Frontal cortex (tissue), 4 donors: ENCODE data around the gene TLCD1. TPM values are rescaled to one million over a fixed set of nuclear protein-coding genes. Genes with fewer than 3 reads are reported as not detected.

Source experiments
- DNase-seq, 2 donors: peaks; one replicate each; pipeline ENCODE4 v3.0.0; 2012; ENCODE audit warnings: low spot score in 2 of 2
- FAIRE-seq: peaks from 2 replicates; lab custom pipeline; 2012; peaks lifted over from hg19 to GRCh38; lab: Jason Lieb, UNC
- small RNA-seq: library from RNA; depleted of rRNA; stranded (forward); fragments of <200 nt; gene quantifications from one replicate; pipeline ENCODE3, GENCODE V24; 2014
- total RNA-seq: library from RNA; depleted of rRNA; stranded (reverse); fragments of >200 nt; gene quantifications from one replicate; pipeline ENCODE4 v1.2.3, GENCODE V29; 2014
- donor health status: control.
- donor health status: control.
- donor health status: control.

Gene TLCD1
- total RNA-seq, 1 donor from 2014 or later: under 0.01 TPM

- FAIRE-seq (no peak), DNase-seq (peak; percentile 55 to 65)
Observed at GRCh38 chr17:28702026-28702751, 23.8 kb downstream of the TLCD1 start.

- FAIRE-seq (no peak), DNase-seq (no peak)
Observed at GRCh38 chr17:28700830-28701492, 25.1 kb downstream of the TLCD1 start.

- FAIRE-seq (no peak), DNase-seq (no peak)
Observed at GRCh38 chr17:28700278-28700677, 25.8 kb downstream of the TLCD1 start.

- no peak for DNase-seq
- no peak for FAIRE-seq
Observed at GRCh38 chr17:28698253-28698941, 27.6 kb downstream of the TLCD1 start.

GRCh38 chr17:28693869-28694268 is 32.2 kb downstream of the TLCD1 start:
- FAIRE-seq (no peak), DNase-seq (no peak)

GRCh38 chr17:28689011-28689410 is 37.0 kb downstream of the TLCD1 start:
- DNase-seq (no peak), FAIRE-seq (no peak)

GRCh38 chr17:28688481-28688880 is 37.6 kb downstream of the TLCD1 start:
- no peak for FAIRE-seq
- no peak for DNase-seq

DNA sequence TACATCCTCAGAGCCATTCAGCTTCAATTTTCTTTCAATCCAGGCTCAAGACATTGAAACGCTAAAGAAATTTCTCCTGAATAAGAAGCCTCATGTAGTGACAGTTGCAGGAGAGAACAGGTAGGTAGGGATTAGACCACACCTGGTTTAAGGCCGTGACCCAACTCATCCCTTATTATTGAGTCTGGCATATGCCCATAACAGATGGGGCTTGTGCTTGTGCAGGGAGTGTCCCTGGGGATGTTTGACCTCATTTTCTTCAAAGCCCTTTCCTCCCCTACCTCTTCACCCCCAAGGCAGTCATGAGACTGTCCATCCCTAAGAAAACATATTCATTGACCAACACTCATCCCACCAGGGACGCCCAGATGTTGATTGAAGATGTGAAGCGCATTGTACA is 39.7 kb downstream of the TLCD1 start:
- FAIRE-seq (no peak), DNase-seq (no peak)

DNA sequence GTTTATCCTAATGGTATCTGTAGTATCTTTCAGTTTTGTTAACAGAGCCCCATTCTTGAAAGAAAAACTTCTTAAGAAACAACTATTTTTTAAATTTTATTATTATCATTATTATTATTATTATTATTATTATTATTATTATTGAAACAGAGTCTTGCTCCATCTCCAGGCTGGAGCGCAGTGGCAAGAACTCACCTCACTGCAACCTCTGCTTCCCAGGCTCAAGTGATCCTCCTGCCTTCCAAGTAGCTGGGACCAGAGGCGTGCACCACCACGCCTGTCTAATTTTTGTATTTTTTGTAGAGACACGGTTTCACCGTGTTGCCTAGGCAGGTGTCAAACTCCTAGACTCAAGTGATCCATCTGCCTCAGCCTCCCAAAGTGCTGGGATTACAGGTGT is 40.7 kb downstream of the TLCD1 start:
- DNase-seq: no peak
- no peak for FAIRE-seq

- no peak for FAIRE-seq
- DNase-seq: peak; percentile 47 to 72
Observed at GRCh38 chr17:28684963-28685362, 41.1 kb downstream of the TLCD1 start.

- no peak for DNase-seq
- no peak for FAIRE-seq
Observed at GRCh38 chr17:28682655-28683054, 43.4 kb downstream of the TLCD1 start.

DNA sequence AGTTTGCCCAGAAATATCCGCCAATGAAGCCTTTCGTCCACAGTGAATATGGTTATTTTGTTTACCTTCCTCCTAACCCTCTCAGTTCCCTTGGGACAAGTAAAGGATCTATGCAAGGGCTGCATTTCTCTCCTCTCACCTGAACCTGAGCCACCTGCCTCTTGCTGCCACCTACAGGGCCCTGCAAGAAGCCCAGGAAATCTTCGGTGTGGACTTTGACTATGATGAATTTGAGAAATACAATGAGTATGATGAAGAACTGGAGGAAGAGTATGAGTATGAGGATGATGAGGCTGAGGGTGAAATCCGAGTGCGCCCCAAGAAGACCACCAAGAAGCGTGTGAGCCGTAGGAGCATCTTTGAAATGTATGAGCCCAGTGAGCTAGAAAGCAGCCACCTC is 50.1 kb downstream of the TLCD1 start:
- DNase-seq: no peak
- FAIRE-seq: no peak

DNA sequence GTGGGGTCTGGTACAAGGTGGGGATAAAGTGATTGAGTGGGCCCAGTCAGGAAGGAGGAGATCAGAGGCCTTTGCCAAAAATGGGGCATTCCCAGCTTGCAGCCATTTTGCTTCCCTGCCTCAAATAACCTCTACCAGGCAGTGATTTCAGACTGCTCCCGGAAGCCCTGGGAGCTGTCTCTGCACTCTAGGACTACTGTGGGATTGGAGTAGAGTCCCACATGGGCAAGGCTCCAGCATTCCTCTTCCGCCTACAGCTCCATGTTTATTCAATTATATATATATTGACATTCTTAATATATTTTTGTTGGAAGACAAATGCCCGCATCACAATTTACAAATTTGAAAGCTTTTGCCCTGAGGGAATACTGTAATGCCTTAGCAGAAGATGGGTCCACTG is 50.5 kb downstream of the TLCD1 start:
- FAIRE-seq (no peak), DNase-seq (no peak)

Small RNAs within 50 kb of the gene (small RNA-seq; reads per million reads assigned to genes)
- gene SNORD42A: not detected
- gene SNORD42B: not detected
- gene SNORD4A: not detected
- gene SNORD4B: not detected

Other genes starting within 250 kb of the TLCD1 start
- not detected for gene FOXN1, start 219.9 kb downstream of the TLCD1 start, total RNA-seq
- 32.6 TPM for gene UNC119, start 173.6 kb downstream of the TLCD1 start, total RNA-seq
- gene PIGS, start 154.7 kb downstream of the TLCD1 start, total RNA-seq: 16.3 TPM
- 56.7 TPM for gene ALDOC, start 149.3 kb downstream of the TLCD1 start, total RNA-seq
- 3.7 TPM for gene SPAG5, start 127.2 kb downstream of the TLCD1 start, total RNA-seq
- gene RSKR, start 112.0 kb downstream of the TLCD1 start, total RNA-seq: 11.8 TPM
- 81.9 TPM for gene BLTP2, start 81.1 kb downstream of the TLCD1 start, total RNA-seq
- 44.0 TPM for gene SDF2, start 64.3 kb downstream of the TLCD1 start, total RNA-seq
- gene SUPT6H, start 64.0 kb downstream of the TLCD1 start, total RNA-seq: 28.9 TPM
- gene PROCA1, start 14.3 kb downstream of the TLCD1 start, total RNA-seq: 2.9 TPM
- 12.2 TPM for gene RAB34, start 8.4 kb downstream of the TLCD1 start, total RNA-seq
- 436 TPM for gene RPL23A, start 6.2 kb downstream of the TLCD1 start, total RNA-seq
- gene NEK8, start 2.6 kb upstream of the TLCD1 start, total RNA-seq: 0.82 TPM
- 60.3 TPM for gene TRAF4, start 17.8 kb upstream of the TLCD1 start, total RNA-seq
- gene FAM222B, start 116.6 kb upstream of the TLCD1 start, total RNA-seq: 2.4 TPM
- gene ERAL1, start 128.8 kb upstream of the TLCD1 start, total RNA-seq: 19.6 TPM
- 14.7 TPM for gene FLOT2, start 171.5 kb upstream of the TLCD1 start, total RNA-seq
- 28.9 TPM for gene DHRS13, start 176.8 kb upstream of the TLCD1 start, total RNA-seq
- gene PHF12, start 225.3 kb upstream of the TLCD1 start, total RNA-seq: 30.6 TPM